ENCODE measurements around the gene FABP7. TPM values are rescaled to one million over a fixed set of nuclear protein-coding genes. Genes with fewer than 3 reads are reported as not detected.
"Not testable (repeated sequence)": the region's sequence is repeated elsewhere in the genome, so short reads cannot be mapped to it uniquely, and the experiment has no call there.

The FABP7 gene
- total RNA-seq, 1 donor from 2014 or later: not detected

DNA sequence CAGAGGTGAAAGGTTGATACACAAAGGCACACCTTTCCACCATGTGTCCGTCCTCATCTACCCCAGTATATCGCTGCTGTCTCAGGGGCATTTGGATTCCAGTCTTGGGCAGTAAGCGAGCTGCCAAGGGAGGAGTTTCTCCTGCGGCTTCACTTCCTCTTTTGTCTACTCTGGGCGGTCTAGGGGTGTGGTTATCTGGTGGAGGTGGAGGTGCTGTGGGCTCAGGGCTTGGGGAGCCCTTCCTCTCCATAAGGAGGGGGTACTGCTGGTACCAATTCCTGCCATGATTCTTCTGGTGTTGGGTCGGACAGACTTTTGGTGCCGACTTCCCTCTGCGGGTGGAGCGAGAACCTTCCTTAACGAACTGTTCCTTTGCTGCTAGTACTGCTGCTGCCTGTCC is 31.9 kb upstream of the FABP7 start:
- H3K4me3 ChIP-seq (ENCODE audit: low read depth, low read length): no peak overlapping the region
- no peak for DNase-seq (ENCODE audit: low read depth)
- TF ChIP-seq, protein P1, sequence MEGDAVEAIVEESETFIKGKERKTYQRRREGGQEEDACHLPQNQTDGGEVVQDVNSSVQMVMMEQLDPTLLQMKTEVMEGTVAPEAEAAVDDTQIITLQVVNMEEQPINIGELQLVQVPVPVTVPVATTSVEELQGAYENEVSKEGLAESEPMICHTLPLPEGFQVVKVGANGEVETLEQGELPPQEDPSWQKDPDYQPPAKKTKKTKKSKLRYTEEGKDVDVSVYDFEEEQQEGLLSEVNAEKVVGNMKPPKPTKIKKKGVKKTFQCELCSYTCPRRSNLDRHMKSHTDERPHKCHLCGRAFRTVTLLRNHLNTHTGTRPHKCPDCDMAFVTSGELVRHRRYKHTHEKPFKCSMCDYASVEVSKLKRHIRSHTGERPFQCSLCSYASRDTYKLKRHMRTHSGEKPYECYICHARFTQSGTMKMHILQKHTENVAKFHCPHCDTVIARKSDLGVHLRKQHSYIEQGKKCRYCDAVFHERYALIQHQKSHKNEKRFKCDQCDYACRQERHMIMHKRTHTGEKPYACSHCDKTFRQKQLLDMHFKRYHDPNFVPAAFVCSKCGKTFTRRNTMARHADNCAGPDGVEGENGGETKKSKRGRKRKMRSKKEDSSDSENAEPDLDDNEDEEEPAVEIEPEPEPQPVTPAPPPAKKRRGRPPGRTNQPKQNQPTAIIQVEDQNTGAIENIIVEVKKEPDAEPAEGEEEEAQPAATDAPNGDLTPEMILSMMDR (conservative IDR thresholded peaks at IDR 0.05; ENCODE audit: low read depth, low read length): no peak

DNA sequence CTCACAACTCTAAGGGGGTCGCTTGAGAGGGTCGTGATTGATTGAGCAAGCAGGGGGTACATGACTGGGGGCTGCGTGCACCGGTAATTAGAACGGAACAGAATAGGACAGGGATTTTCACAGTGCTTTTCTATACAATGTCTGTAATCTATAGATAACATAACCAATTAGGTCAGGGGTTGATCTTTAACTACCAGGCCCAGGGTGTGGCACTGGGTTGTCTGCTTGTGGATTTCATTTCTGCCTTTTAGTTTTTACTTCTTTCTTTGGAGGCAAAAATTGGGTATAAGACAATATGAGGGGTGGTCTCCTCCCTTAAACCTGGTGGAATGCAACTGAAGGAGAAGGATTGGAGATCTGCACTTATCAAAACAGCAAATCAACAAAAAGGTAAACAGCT is 30.6 kb upstream of the FABP7 start:
- not testable (repeated sequence) for DNase-seq (ENCODE audit: low read depth)

DNA sequence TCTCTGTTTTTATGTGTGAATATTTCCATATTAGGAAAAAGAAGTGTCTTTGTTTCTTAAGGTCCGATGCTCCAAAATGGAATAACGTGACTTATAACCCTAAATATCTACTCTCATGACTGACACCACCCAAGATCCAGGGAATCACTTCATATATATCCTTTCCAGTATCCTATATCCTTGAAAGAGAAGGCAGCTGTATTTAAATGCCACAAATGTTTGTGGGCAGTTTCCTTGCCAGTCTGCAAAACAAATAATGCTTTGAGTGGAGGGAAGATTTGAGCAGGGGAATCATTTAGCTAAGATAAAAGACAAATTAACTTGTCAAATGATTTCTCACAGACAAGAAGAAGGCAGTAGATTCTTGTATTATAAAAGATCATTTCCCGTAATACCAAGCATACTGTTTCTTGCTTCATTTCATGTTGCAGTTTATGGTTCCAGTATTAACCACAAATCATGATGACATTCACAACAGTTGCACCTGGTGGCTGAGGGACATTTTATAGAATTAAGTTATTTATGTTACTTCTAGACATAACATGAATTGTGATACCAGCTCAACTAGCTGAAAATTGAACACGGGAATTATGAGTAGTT is 30.0 kb upstream of the FABP7 start:
- DNase-seq (ENCODE audit: low read depth): no peak
- TF ChIP-seq, protein P1 (conservative IDR thresholded peaks at IDR 0.05; ENCODE audit: low read depth, low read length): no peak
- no peak overlapping the region for H3K4me3 ChIP-seq (ENCODE audit: low read depth, low read length)

More for the DNA sequence above, 30.6 kb upstream of the FABP7 start:
- H3K4me3 ChIP-seq (ENCODE audit: low read depth, low read length): not testable (repeated sequence)

GRCh38 chr6:122751326-122751725 is 28.2 kb upstream of the FABP7 start:
- TF ChIP-seq, protein P1 (conservative IDR thresholded peaks at IDR 0.05; ENCODE audit: low read depth, low read length): no peak
- no peak for DNase-seq (ENCODE audit: low read depth)
- no peak overlapping the region for H3K4me3 ChIP-seq (ENCODE audit: low read depth, low read length)

- no peak for DNase-seq (ENCODE audit: low read depth)
- TF ChIP-seq, protein P1 (conservative IDR thresholded peaks at IDR 0.05; ENCODE audit: low read depth, low read length): no peak
- H3K4me3 ChIP-seq (ENCODE audit: low read depth, low read length): no peak overlapping the region
Observed at GRCh38 chr6:122752459-122752858, 27.1 kb upstream of the FABP7 start.

GRCh38 chr6:122753000-122753687 is 26.4 kb upstream of the FABP7 start:
- TF ChIP-seq, protein P1 (conservative IDR thresholded peaks at IDR 0.05; ENCODE audit: low read depth, low read length): no peak
- no peak overlapping the region for H3K4me3 ChIP-seq (ENCODE audit: low read depth, low read length)
- no peak for DNase-seq (ENCODE audit: low read depth)

- TF ChIP-seq, protein P1 (conservative IDR thresholded peaks at IDR 0.05; ENCODE audit: low read depth, low read length): no peak
- H3K4me3 ChIP-seq (ENCODE audit: low read depth, low read length): no peak overlapping the region
- DNase-seq (ENCODE audit: low read depth): no peak
Observed at GRCh38 chr6:122753688-122754056, 25.8 kb upstream of the FABP7 start.
